ENCODE data around the gene DPPA4. TPM values are rescaled to one million over a fixed set of nuclear protein-coding genes. Genes with fewer than 3 reads are reported as not detected.
"Not testable (repeated sequence)": the region's sequence is repeated elsewhere in the genome, so short reads cannot be mapped to it uniquely, and the experiment has no call there.

The DPPA4 gene, protein sequence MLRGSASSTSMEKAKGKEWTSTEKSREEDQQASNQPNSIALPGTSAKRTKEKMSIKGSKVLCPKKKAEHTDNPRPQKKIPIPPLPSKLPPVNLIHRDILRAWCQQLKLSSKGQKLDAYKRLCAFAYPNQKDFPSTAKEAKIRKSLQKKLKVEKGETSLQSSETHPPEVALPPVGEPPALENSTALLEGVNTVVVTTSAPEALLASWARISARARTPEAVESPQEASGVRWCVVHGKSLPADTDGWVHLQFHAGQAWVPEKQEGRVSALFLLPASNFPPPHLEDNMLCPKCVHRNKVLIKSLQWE
- not detected for polyA plus RNA-seq (2012; ENCODE audit: low read depth, missing spikeins)

DNA sequence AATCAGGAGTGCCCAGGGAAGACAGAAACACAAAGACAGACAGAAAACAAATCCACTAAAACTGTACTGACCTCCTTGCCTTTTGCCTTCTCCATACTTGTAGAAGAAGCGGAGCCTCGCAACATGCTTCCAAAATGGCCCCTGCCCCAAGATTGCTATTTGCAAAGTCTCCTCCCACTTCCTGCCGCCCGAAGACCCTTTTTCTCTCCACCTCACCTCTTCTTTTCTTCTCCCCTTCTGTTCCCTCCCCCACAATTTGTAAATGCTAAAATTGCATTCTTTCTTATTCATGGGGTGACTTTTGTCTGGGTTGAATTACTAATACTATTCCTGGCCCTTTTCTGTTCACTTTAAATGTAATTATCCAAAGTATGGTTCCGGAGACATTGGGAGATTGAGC lies at the start of gene DPPA4:
Gene DPPA4, minus strand, starts transcription at position 154 of the 400 bp plus-strand sequence. Its CDS starts 29 bp downstream, at position 125.
- TF ChIP-seq POLR2A (IDR thresholded peaks at IDR 0.05; ENCODE audit: low read depth, low read length) (no peak), PAX5 (IDR thresholded peaks at IDR 0.05; ENCODE audit: insufficient read depth, low read length, severe bottlenecking) (no peak), POLR2AphosphoS5 (IDR thresholded peaks at IDR 0.05; ENCODE audit: low read depth, low read length) (no peak), TAF1 (IDR thresholded peaks at IDR 0.05; ENCODE audit: low read depth, low read length) (no peak), SPI1 (IDR thresholded peaks at IDR 0.05; ENCODE audit: low read depth, low read length) (no peak), POU2F2 (IDR thresholded peaks at IDR 0.05; ENCODE audit: low read depth, low read length) (no peak)
- DNase-seq (ENCODE audit: insufficient read length, low spot score) (no peak), FAIRE-seq (no peak)

DNA sequence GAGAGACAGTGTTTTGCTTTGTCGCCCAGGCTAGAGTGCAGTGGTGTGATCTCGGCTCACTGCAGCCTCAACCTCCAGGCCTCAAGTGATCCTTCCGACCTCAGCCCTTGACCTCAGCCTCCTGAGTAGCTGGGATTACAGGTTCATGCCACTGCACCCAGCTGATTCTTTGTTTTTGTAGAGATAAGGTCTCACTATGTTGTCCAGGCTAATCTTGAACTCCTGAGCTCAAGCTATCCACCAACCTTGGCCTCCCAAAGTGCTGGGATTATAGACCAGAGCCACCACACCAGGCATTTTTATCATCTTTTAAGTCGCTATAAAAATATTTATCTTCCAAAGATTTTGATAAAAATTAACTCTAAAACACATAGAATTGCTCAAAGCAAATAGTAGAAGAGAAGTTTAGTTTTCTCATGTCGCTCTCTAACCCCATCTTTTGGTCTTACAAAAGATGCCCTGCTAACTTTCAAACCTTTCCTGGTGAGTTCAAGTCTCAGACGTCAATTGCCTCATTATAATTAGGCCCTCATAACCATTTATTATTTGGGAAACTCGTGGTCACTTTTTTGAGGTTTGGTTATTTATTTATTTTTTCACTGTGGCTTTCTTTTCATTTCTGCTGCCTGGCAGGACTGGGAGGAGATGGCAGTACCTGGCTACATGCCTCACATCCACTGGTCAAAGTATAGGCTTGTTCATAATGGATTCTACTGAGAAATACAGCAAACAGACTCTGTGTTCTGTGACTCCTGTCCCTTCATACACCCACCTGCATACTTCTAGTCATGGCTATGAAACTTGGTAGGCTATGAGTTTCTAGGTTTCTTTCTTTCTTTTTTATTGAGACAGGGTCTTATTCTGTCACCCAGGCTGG lies 48.3 kb upstream of the DPPA4 start:
- no peak for FAIRE-seq
- TF ChIP-seq PAX5 (IDR thresholded peaks at IDR 0.05; ENCODE audit: insufficient read depth, low read length, severe bottlenecking) (no peak), POU2F2 (IDR thresholded peaks at IDR 0.05; ENCODE audit: low read depth, low read length) (no peak), POLR2A (IDR thresholded peaks at IDR 0.05; ENCODE audit: low read depth, low read length) (no peak), POLR2AphosphoS5 (IDR thresholded peaks at IDR 0.05; ENCODE audit: low read depth, low read length) (no peak), TAF1 (IDR thresholded peaks at IDR 0.05; ENCODE audit: low read depth, low read length) (no peak), SPI1 (IDR thresholded peaks at IDR 0.05; ENCODE audit: low read depth, low read length) (no peak)
- DNase-seq (ENCODE audit: insufficient read length, low spot score): no peak

DNA sequence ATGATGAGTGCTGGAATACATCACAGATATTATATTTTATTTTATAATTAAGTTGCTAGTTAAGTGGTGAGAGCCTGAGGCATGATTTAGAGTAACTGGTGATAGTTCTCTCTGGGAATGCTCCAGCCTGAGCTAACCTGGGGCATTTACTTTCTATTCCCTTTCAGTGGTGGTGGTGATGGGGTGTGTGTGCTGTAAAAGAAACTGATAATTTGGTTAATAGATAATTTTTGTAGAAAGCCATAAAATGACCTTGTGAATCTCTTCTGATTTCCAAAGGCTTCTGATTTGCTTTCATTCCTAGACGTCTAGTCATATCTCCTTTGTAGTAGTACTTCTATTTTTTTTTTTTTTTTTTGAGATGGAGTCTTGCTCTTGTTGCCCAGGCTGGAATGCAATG lies 46.8 kb upstream of the DPPA4 start:
- FAIRE-seq (no peak), DNase-seq (ENCODE audit: insufficient read length, low spot score) (no peak)
- no peak for TF ChIP-seq PAX5 (IDR thresholded peaks at IDR 0.05; ENCODE audit: insufficient read depth, low read length, severe bottlenecking)
- TF ChIP-seq TAF1 (IDR thresholded peaks at IDR 0.05; ENCODE audit: low read depth, low read length): no peak
- no peak for TF ChIP-seq POLR2A (IDR thresholded peaks at IDR 0.05; ENCODE audit: low read depth, low read length)
- no peak for TF ChIP-seq POU2F2 (IDR thresholded peaks at IDR 0.05; ENCODE audit: low read depth, low read length)
- no peak for TF ChIP-seq POLR2AphosphoS5 (IDR thresholded peaks at IDR 0.05; ENCODE audit: low read depth, low read length)
- TF ChIP-seq SPI1 (IDR thresholded peaks at IDR 0.05; ENCODE audit: low read depth, low read length): no peak

DNA sequence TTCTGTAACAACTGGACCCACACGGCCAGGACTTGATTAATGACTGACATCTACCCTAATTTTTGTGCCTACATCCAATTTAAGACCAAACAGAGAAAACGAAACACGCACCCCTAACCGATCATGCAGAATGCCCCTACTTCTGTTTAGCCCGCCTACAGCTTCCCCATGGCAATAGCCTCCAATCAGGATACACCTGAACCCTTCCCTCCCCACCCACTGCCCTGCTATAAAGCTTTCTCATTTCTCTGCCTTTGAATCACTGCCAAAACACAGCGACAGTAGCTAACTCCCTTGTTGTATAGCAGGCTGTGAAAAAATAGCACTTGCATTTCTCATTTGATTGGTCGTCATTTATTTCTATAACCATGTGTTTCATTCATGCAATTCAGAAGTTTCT lies 45.2 kb upstream of the DPPA4 start:
- no peak for TF ChIP-seq TAF1 (IDR thresholded peaks at IDR 0.05; ENCODE audit: low read depth, low read length)
- no peak for TF ChIP-seq POU2F2 (IDR thresholded peaks at IDR 0.05; ENCODE audit: low read depth, low read length)
- no peak for TF ChIP-seq SPI1 (IDR thresholded peaks at IDR 0.05; ENCODE audit: low read depth, low read length)
- TF ChIP-seq POLR2A (IDR thresholded peaks at IDR 0.05; ENCODE audit: low read depth, low read length): no peak
- TF ChIP-seq PAX5 (IDR thresholded peaks at IDR 0.05; ENCODE audit: insufficient read depth, low read length, severe bottlenecking): no peak
- TF ChIP-seq POLR2AphosphoS5 (IDR thresholded peaks at IDR 0.05; ENCODE audit: low read depth, low read length): no peak
- DNase-seq (ENCODE audit: insufficient read length, low spot score) (no peak), FAIRE-seq (no peak)

DNA sequence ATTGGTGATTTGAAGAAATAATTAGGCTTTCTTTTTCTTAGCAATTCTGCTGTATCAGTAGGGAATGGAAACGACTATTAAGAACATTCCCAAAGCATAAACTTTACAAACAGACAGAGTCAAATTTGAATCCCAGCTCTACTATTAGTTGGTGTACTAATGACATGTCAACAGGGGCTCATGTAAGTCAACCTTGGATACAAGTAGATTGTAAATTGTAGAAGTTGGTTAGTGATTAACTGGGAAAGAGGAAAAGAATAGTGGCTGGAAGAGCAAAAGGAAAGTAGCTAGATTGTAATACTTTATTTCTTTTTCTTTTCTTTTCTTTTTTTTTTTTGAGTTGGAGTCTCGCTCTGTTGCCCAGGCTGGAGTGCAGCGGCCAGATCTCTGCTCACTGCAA lies 38.6 kb upstream of the DPPA4 start:
- TF ChIP-seq POU2F2 (IDR thresholded peaks at IDR 0.05; ENCODE audit: low read depth, low read length): no peak
- TF ChIP-seq POLR2A (IDR thresholded peaks at IDR 0.05; ENCODE audit: low read depth, low read length): no peak
- no peak for TF ChIP-seq SPI1 (IDR thresholded peaks at IDR 0.05; ENCODE audit: low read depth, low read length)
- TF ChIP-seq POLR2AphosphoS5 (IDR thresholded peaks at IDR 0.05; ENCODE audit: low read depth, low read length): no peak
- TF ChIP-seq PAX5 (IDR thresholded peaks at IDR 0.05; ENCODE audit: insufficient read depth, low read length, severe bottlenecking): no peak
- no peak for TF ChIP-seq TAF1 (IDR thresholded peaks at IDR 0.05; ENCODE audit: low read depth, low read length)
- FAIRE-seq: no peak

DNA sequence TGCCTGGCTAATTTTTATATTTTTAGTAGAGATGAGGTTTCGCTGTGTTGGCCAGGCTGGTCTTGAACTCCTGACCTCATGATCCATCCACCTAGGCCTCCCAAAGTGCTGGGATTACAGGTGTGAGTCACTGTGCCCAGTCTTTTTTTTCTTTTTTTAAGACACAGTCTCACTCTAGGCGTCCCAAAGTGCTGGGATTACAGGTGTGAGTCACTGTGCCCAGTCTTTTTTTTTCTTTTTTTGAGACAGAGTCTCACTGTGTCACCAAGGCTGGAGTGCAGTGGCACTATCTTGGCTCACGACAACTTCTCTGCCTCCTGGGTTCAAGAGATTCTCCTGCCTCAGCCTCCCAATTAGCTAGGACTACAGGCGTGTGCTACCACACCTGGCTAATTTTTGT lies 37.1 kb upstream of the DPPA4 start:
- not testable (repeated sequence) for FAIRE-seq; DNase-seq (ENCODE audit: insufficient read length, low spot score)

More for the DNA sequence above, 38.6 kb upstream of the DPPA4 start:
- no peak for DNase-seq (ENCODE audit: insufficient read length, low spot score)

DNA sequence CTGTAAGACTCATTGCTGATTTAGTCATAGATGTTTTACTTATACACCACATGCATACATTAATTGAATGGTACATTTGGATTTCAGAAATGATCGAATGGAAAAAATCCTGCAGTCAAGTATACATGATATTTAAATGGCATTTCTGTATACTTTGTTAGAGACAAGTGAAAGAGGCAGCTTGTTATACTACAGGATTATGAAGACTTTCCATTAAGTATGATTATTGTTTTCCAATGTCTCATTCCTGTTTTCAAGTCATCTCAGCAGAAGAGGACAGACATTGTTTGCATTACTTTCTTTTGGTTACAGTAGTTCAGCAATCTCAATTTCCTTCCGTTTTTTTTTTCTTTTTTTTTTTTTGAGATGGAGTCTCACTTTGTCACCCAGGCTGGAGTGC lies 36.6 kb upstream of the DPPA4 start:
- DNase-seq (ENCODE audit: insufficient read length, low spot score) (no peak), FAIRE-seq (no peak)
- TF ChIP-seq SPI1 (IDR thresholded peaks at IDR 0.05; ENCODE audit: low read depth, low read length): no peak
- no peak for TF ChIP-seq POU2F2 (IDR thresholded peaks at IDR 0.05; ENCODE audit: low read depth, low read length)
- no peak for TF ChIP-seq PAX5 (IDR thresholded peaks at IDR 0.05; ENCODE audit: insufficient read depth, low read length, severe bottlenecking)
- no peak for TF ChIP-seq TAF1 (IDR thresholded peaks at IDR 0.05; ENCODE audit: low read depth, low read length)
- no peak for TF ChIP-seq POLR2AphosphoS5 (IDR thresholded peaks at IDR 0.05; ENCODE audit: low read depth, low read length)
- TF ChIP-seq POLR2A (IDR thresholded peaks at IDR 0.05; ENCODE audit: low read depth, low read length): no peak

DNA sequence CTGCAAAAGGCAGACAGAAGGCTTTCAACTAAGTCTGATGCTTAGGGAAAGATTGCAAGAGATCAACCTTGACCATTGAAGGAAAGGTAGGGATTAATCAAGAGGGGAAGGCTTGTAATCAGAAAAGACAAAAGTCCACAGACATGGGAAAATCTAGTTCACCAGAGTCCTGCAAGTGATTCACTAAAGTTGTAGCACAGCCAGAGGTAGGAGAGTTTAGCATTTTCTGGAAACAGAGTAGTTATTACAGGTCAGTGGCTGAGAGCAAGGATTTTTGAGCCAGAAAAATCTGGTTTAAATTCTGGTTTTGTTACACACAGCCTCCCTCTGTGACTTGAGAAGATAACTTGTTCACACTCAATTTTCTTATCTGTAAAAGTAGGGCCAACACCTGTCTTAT lies 35.3 kb upstream of the DPPA4 start:
- FAIRE-seq: no peak
- DNase-seq (ENCODE audit: insufficient read length, low spot score): no peak
- TF ChIP-seq POLR2A (IDR thresholded peaks at IDR 0.05; ENCODE audit: low read depth, low read length): no peak
- no peak for TF ChIP-seq SPI1 (IDR thresholded peaks at IDR 0.05; ENCODE audit: low read depth, low read length)
- TF ChIP-seq POLR2AphosphoS5 (IDR thresholded peaks at IDR 0.05; ENCODE audit: low read depth, low read length): no peak

DNA sequence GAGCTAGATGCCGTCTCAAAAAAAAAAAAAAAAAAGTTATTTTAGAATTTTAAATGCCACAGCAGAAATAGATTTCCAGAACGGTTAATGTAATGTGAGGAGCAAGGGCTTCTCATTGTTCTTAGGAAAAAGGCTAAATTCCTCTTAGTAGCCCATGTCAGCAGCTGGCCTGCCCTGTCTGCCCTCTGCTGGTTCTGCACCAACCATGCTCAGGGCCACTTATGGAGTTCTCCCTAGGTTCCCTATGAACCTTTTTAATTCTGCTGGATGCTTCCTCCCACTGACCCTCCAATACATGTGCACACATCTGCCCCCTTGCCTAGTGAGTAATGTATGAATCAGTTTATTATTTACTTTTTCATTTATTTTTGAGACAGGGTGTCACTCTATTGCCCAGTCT lies 32.2 kb upstream of the DPPA4 start:
- TF ChIP-seq PAX5 (IDR thresholded peaks at IDR 0.05; ENCODE audit: insufficient read depth, low read length, severe bottlenecking) (no peak), SPI1 (IDR thresholded peaks at IDR 0.05; ENCODE audit: low read depth, low read length) (no peak), POU2F2 (IDR thresholded peaks at IDR 0.05; ENCODE audit: low read depth, low read length) (no peak), TAF1 (IDR thresholded peaks at IDR 0.05; ENCODE audit: low read depth, low read length) (no peak)
- no peak for DNase-seq (ENCODE audit: insufficient read length, low spot score)
- FAIRE-seq: no peak
